ENCODE measurements around the gene TNFRSF1A.

Gene TNFRSF1A

DNA sequence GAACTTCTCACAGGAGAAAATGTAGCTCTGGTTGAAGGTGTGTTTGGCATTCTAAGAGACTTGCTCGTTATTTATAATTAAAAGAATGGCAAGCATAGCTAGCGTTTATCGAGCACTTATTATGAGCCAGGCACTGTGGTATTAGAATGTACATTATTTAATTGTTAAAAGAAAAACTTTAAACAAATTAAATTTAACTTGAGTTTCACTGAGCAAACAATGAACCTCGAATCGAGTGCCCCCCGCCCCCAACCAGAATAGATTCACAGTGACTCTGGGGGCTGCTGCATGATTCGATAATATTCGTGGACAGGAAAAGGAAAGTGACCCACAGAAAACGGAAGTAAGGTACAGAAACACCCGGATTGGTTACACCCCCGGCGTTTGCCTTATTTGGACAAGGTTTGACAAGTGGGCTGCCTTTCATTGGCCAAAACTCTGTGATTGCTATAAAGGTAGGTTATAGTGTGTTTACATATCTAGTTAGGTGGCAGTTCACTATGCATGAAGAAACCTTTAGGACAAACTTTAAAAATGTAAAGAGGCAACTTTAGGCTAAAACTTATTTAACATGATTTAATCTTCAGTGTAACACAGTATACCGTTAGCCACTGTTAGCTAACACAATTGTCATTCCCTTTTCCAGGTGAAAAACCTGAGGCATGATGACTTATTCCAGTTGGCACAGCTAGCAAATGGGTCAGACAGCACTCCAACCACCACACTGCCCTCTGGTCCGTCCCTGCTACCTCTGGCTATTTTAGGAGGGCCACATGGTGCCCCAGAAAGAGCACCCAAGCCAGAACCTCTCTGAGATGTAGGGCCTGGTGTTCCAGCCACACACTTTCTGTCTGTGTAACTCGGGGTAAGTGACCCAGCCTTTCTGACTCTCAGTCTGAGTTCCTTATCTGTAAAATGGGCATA is 26.4 kb upstream of the TNFRSF1A start:
- TF ChIP-seq, protein P1, sequence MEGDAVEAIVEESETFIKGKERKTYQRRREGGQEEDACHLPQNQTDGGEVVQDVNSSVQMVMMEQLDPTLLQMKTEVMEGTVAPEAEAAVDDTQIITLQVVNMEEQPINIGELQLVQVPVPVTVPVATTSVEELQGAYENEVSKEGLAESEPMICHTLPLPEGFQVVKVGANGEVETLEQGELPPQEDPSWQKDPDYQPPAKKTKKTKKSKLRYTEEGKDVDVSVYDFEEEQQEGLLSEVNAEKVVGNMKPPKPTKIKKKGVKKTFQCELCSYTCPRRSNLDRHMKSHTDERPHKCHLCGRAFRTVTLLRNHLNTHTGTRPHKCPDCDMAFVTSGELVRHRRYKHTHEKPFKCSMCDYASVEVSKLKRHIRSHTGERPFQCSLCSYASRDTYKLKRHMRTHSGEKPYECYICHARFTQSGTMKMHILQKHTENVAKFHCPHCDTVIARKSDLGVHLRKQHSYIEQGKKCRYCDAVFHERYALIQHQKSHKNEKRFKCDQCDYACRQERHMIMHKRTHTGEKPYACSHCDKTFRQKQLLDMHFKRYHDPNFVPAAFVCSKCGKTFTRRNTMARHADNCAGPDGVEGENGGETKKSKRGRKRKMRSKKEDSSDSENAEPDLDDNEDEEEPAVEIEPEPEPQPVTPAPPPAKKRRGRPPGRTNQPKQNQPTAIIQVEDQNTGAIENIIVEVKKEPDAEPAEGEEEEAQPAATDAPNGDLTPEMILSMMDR (IDR thresholded peaks at IDR 0.05; ENCODE audit: extremely low read depth, missing control alignments), result no peak
- DNase-seq (ENCODE audit: low spot score), result no peak

GRCh38 chr12:6367065-6367968 is 25.4 kb upstream of the TNFRSF1A start:
- DNase-seq (ENCODE audit: low spot score), result peak; percentile 85

GRCh38 chr12:6364044-6364374 is 22.1 kb upstream of the TNFRSF1A start:
- DNase-seq (ENCODE audit: low spot score), result no peak
- TF ChIP-seq, protein P1 (IDR thresholded peaks at IDR 0.05; ENCODE audit: extremely low read depth, missing control alignments), result no peak

More at GRCh38 chr12:6367065-6367968, 25.4 kb upstream of the TNFRSF1A start:
- TF ChIP-seq, protein P1 (IDR thresholded peaks at IDR 0.05; ENCODE audit: extremely low read depth, missing control alignments), result peak; percentile 8

- peak; percentile 89 for DNase-seq (ENCODE audit: low spot score)
- TF ChIP-seq, protein P1 (IDR thresholded peaks at IDR 0.05; ENCODE audit: extremely low read depth, missing control alignments), result no peak
Measured at GRCh38 chr12:6363330-6364043, 21.6 kb upstream of the TNFRSF1A start.

- TF ChIP-seq, protein P1 (IDR thresholded peaks at IDR 0.05; ENCODE audit: extremely low read depth, missing control alignments), result no peak
- no peak for DNase-seq (ENCODE audit: low spot score)
Measured at GRCh38 chr12:6363010-6363329, 21.1 kb upstream of the TNFRSF1A start.

DNA sequence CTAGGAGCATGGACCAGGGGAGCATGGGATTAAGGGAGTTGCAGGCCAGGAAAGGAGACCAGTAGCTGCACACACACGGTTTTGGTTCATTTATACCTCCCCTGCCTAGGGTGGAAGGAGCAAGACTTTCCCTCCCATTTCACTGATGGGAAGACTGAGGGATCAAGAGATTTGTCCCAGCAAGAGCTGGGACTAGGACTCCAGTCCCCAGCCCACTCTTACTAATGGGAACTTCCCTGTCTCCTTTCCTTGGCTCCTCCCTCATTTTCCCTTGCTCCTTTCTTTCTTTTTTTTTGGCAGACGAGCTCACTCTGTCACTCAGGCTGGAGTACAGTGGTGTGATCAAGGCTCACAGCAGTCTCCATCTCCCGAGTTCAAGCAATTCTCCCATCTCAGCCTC is 20.5 kb upstream of the TNFRSF1A start:
- TF ChIP-seq, protein P1 (IDR thresholded peaks at IDR 0.05; ENCODE audit: extremely low read depth, missing control alignments), result no peak

More for the DNA sequence above, 20.5 kb upstream of the TNFRSF1A start:
- DNase-seq (ENCODE audit: low spot score), result no peak

Measured in GM20000 (cell line).